SJSA1 (cell line): ENCODE results near the gene UGT3A2. TPM values are rescaled to one million over a fixed set of nuclear protein-coding genes. Genes with fewer than 3 reads are reported as not detected.

Experiments used
- DNase-seq, 2 experiments: peaks; one replicate each; pipeline ENCODE4 v3.0.0-alpha.2; 2015 to 2020; ENCODE audit warnings: low spot score in 2 of 2, low read depth in 1 of 2
- H3K27ac ChIP-seq: fragments of 250-450 bp; sonication (Bioruptor Pico); 2 replicates; pipeline ENCODE4 v1.5.1; 2020; ENCODE audit warnings: mild to moderate bottlenecking, moderate library complexity
- H3K27me3 ChIP-seq: fragments of 250-450 bp; sonication (Bioruptor Pico); replicated peaks from 2 replicates; pipeline ENCODE4 v1.5.1; 2020; ENCODE audit warnings: mild to moderate bottlenecking, moderate library complexity
- H3K36me3 ChIP-seq: fragments of 250-450 bp; sonication (Bioruptor Pico); 2 replicates; pipeline ENCODE4 v1.5.1; 2020; ENCODE audit warnings: mild to moderate bottlenecking
- H3K4me1 ChIP-seq: fragments of 250-450 bp; sonication (Bioruptor Pico); replicated peaks from 2 replicates; pipeline ENCODE4 v1.6.1; 2021; ENCODE audit warnings: mild to moderate bottlenecking
- H3K4me3 ChIP-seq: fragments of 250-450 bp; sonication (Bioruptor Pico); 2 replicates; pipeline ENCODE4 v1.5.1; 2020; ENCODE audit warnings: mild to moderate bottlenecking
- H3K9me3 ChIP-seq: fragments of 250-450 bp; sonication (Bioruptor Pico); replicated peaks from 2 replicates; pipeline ENCODE4 v1.5.1; 2020; ENCODE audit warnings: mild to moderate bottlenecking
- total RNA-seq: library from RNA; depleted of rRNA; stranded (reverse); fragments of >200 nt; shearing (Covaris generic); gene quantifications from 2 replicates; pipeline ENCODE4 v1.2.3, GENCODE V29; 2014; rRNA removed

UGT3A2 gene, protein sequence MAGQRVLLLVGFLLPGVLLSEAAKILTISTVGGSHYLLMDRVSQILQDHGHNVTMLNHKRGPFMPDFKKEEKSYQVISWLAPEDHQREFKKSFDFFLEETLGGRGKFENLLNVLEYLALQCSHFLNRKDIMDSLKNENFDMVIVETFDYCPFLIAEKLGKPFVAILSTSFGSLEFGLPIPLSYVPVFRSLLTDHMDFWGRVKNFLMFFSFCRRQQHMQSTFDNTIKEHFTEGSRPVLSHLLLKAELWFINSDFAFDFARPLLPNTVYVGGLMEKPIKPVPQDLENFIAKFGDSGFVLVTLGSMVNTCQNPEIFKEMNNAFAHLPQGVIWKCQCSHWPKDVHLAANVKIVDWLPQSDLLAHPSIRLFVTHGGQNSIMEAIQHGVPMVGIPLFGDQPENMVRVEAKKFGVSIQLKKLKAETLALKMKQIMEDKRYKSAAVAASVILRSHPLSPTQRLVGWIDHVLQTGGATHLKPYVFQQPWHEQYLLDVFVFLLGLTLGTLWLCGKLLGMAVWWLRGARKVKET
- not detected in 2 replicates for total RNA-seq

DNA sequence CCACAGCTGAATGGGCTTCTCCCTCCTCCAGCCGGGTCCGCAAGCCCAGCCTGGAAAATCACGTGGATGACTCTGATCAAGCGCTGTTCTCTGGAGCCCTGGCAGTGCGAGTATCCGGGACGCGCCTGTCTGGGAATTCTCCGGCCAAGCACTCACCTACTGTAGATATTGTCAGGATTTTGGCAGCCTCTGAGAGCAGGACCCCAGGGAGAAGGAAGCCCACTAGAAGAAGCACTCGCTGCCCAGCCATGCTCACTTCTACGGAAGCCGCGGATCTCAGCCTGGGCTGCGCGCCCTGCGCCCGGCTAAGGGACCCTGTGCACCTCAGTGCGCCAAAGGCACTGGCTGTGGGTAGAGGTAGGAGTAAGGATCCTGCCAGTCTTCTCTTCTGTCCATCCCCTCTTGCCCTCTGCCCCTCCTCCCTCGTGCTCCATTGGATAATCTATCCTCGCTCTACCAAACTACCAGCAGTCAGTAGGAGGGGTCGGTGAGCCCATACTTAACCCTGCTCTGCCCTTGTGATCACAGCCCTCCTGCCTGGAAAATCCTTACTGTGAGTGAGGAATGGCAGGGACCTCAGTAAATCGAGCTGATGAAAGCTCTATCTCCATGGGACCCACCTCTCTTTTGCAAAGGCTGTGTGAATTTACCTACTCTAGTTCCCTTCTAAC, at the start of gene UGT3A2:
TSS of gene UGT3A2 (minus strand) at position 343 of the 671 bp plus-strand sequence. CDS start at position 250, 93 bp downstream.
- H3K27me3 ChIP-seq, result 0 out of 2 replicates have a peak, but pooled peaks cover 5% of the 10 kb centered on the region
- DNase-seq, result no peak
- peaks cover 4% of the 10 kb centered on the region; the same call in 1 of the 2 replicates for H3K4me1 ChIP-seq
- no peaks in the 10 kb centered on the region for H3K9me3 ChIP-seq
- H3K27ac ChIP-seq, result no peak within 1 kb of the TSS
- H3K36me3 ChIP-seq, result no peaks in the 10 kb centered on the region
- no peak within 1 kb of the TSS for H3K4me3 ChIP-seq

DNA sequence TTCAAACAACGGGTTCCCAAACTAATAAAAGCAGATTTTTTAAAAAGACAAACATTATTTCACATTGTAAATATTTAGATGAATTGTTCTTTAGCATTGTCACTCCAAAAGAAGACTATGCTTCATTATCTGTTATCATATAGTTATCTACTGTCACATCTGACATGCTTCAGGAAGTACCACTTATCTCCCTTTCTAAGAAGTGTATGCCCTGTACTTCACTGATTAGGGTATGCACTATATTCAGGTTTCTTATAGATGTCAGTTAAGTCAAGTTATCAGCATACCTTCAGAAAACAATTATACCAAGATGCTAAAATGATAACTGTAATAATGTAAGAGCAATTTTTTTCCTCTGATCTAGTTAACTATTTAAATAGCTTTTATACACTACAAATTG, 44.6 kb upstream of the UGT3A2 start:
- Histone ChIP-seq H3K9me3 (no peaks in the 10 kb centered on the region), H3K27ac (no peak overlapping the region), H3K36me3 (peaks cover 17% of the 10 kb centered on the region; the same call in 1 of the 2 replicates), H3K4me1 (peaks cover 11% of the 10 kb centered on the region), H3K4me3 (no peak overlapping the region), H3K27me3 (no peaks in the 10 kb centered on the region)
- DNase-seq, result no peak

DNA sequence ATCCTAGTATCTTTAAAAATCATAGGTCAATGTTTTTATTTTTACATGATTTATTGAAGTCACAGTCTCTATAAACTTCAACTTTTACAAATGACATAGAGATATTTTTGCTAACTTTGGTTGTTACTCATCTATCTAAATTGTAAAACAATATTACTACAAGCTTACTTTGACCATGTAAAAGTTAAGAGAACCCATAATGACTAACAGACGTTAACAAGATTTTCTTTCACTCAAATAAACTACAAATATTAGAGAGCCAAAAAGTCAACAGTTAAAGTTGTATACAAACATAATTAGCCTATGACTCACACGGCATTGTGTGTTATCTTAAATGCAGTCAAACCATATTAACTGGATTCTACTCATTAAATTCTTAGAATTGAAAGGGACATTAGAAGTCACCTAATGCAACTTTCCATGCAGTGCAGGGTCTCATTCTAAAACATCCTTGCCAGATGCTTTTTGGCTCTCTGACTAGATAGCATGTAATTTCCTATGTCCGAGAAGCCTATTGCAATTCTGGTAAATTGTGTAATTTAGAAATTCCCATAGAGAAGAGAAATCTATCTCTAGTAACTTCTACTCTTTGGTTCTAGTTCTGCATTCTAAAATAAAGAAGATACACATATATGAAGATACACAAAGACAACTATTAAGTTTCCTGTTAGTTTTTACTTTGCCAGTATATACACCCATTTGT, 42.2 kb upstream of the UGT3A2 start:
- peak in 1 of 2 experiments; percentile 32 for DNase-seq
- H3K9me3 ChIP-seq, result no peaks in the 10 kb centered on the region
- peaks cover 20% of the 10 kb centered on the region for H3K36me3 ChIP-seq

DNA sequence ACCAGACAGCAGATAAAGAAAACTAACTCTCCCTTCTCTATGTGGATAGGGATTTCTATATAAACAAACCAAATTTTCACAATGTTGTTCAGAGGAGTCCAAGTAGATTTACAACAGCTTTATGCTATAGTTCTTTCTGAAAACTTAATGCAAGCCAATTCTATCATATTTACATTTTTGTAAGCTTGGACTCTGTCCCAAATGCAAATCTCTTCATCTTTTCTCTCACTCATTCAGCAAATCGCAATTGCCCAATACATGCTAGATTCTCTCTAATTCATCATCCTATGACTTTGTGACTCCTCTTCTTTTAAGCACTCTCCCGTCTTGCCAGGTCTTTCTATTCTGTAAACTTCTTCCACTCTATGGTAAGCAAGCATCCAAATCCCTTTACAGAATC, 39.1 kb upstream of the UGT3A2 start:
- no peak for DNase-seq
- H3K36me3 ChIP-seq, result peaks cover 23% of the 10 kb centered on the region

More for the DNA sequence above, 42.2 kb upstream of the UGT3A2 start:
- Histone ChIP-seq H3K4me3 (no peak overlapping the region), H3K27ac (no peak overlapping the region; the same call in 1 of the 2 replicates), H3K4me1 (peaks cover 11% of the 10 kb centered on the region), H3K27me3 (no peaks in the 10 kb centered on the region)

DNA sequence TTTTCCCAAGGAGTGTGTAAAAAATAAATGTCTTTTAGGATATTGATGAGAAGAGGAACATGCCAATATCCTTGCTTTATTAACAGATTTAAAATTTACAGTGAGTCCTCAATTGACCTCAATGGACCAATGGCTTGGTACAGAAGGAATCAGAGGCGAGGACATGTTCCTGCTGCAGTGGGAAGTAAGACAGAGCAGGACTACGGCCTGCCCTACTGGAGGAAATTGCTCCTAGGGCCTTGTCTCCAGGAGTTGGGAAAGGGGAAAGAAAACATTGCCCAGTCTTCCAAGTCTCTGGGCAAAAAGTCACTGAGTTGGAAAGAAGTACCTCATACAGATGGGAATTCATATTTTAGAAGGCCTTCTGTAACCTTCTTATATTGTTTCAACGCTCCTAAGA, 33.1 kb upstream of the UGT3A2 start:
- no peaks in the 10 kb centered on the region for H3K27me3 ChIP-seq

More for the DNA sequence above, 39.1 kb upstream of the UGT3A2 start:
- Histone ChIP-seq H3K4me1 (peaks cover 11% of the 10 kb centered on the region), H3K4me3 (no peak overlapping the region), H3K27ac (no peak overlapping the region), H3K27me3 (no peaks in the 10 kb centered on the region), H3K9me3 (no peaks in the 10 kb centered on the region)

DNA sequence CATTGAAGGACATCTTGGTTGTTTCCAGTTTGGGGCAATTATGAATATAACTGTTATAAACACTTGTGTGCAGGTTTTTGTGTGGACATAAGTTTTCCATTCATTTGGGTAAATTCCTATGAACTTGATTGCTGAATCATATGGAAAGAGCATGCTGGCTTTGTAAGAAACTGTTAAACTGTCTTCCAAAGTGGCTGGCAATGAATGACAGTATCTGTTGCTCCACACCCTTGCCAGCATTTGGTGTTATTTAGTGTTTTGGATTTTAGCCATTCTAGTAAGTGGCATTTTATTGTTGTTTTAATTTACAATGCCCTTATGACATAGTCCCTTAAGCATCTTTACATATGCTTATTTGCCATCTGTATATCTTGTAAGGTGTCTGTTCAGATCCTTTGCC, 29.8 kb upstream of the UGT3A2 start:
- no peak for DNase-seq
- no peaks in the 10 kb centered on the region for H3K36me3 ChIP-seq
- H3K4me3 ChIP-seq, result no peak overlapping the region
- H3K27ac ChIP-seq, result no peak overlapping the region
- no peaks in the 10 kb centered on the region for H3K9me3 ChIP-seq
- H3K4me1 ChIP-seq, result no peaks in the 10 kb centered on the region
- no peaks in the 10 kb centered on the region for H3K27me3 ChIP-seq

More for the DNA sequence above, 33.1 kb upstream of the UGT3A2 start:
- Histone ChIP-seq H3K9me3 (no peaks in the 10 kb centered on the region), H3K4me3 (no peak overlapping the region), H3K27ac (no peak overlapping the region), H3K36me3 (peaks cover 6% of the 10 kb centered on the region; the same call in 1 of the 2 replicates), H3K4me1 (no peaks in the 10 kb centered on the region)
- DNase-seq, result no peak

DNA sequence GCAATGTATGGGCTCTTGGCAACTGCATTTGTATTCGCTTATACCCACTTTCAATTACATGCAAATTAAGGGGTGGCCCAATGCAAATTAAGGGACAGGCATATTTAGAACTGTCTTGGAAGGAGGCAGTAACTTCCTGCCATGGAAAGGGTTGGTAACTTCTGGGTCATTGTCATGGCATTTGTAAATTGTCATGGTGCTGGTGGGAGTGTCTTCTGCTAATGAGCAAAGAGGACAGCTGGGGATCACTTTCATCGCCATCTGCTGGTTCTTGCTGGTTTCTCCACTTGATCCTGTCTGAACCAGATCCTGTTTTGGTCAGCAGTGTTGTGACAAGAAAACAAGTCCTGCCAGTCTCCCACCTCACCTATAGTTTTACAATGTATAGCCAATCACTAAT, 23.3 kb upstream of the UGT3A2 start:
- Histone ChIP-seq H3K9me3 (no peaks in the 10 kb centered on the region), H3K27me3 (no peaks in the 10 kb centered on the region), H3K36me3 (no peaks in the 10 kb centered on the region), H3K27ac (no peak overlapping the region), H3K4me1 (no peaks in the 10 kb centered on the region), H3K4me3 (no peak overlapping the region)
- DNase-seq, result peak in 1 of 2 experiments; percentile 22

DNA sequence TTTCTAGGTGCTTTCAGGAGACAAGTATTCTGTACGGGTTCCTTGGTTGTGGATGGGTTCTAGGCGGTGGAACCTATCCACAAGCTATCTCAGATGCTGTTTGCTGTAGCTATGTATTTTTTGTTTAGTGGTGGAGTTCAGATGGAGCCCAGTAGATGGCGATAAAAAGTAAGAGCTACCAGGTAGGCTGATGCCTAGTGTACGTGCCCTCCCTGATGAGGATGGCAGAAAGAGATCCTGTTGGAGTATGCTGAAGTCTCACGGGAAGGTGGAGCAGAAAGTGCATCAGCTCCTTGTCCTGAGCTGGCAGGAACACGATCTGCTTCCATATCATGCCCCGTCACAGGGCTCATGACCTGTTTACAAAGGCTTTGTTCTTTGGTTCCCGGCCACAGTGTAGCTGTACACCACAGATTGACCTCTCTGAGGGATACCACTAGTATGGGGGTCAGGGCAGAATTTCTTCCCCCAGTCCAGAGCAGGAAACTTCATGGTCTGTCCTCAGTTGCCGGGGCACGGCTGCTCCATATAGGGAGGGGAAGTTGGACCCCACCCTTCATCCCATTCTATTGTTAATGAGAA, 12.6 kb upstream of the UGT3A2 start:
- peak in 1 of 2 experiments; percentile 22 for DNase-seq
- Histone ChIP-seq H3K36me3 (no peaks in the 10 kb centered on the region), H3K27ac (no peak overlapping the region), H3K4me1 (no peaks in the 10 kb centered on the region), H3K4me3 (no peak overlapping the region), H3K27me3 (peaks cover 12% of the 10 kb centered on the region), H3K9me3 (no peaks in the 10 kb centered on the region)

DNA sequence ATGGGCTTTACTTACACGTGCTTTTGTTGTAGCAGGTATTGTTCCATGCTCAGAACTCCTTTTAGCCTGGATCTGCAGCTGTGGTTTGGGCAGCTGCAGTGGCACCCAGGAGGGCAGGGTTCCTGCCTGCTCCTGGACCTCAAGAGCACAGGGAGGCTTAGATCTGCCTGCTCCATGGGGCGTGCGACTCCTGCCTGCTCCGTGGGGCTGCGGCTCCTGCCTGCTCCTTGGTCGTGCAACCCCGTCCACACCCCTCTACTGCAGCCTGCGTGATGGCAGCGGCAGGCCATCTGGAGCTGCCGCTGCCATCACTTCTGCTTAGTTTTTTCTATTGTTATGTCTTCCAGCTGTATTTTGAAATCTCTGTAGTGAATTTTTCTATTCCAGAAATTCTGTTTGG, 11.7 kb upstream of the UGT3A2 start:
- no peaks in the 10 kb centered on the region for H3K4me1 ChIP-seq
- no peaks in the 10 kb centered on the region for H3K36me3 ChIP-seq
- H3K27ac ChIP-seq, result no peak overlapping the region
- H3K4me3 ChIP-seq, result no peak overlapping the region
- no peaks in the 10 kb centered on the region for H3K9me3 ChIP-seq
- H3K27me3 ChIP-seq, result peaks cover 12% of the 10 kb centered on the region
- DNase-seq, result no peak

DNA sequence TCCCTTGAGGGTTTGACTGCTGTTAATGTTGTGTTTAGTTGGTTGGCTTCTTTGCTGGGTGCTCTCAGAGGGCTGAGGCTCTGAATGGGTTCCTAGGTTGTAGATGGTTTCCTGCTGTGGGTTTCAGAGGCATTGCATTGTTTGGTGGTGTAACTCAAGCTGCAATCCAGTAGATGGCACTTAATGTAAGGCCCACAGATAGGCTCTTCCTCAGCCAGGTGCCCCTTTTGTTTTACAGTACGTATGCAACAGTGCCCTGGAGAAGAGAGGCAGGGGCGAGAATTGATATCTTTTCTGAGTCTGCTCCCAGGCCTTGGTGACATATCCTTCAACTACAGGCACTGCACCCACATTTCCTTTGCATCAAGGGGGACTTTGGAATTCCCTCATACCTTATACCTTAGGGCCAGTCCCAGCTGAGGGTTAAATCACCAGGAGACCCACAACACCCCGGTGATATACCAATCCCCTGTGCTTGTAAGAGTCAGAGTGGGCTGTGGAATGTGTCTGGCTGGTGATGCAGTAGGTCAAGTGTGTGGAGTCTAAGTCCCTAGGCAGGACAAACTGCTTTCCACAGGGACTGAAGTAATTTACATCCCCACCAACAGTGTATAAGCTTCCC, 7.0 kb upstream of the UGT3A2 start:
- Histone ChIP-seq H3K4me1 (peaks cover 5% of the 10 kb centered on the region; the same call in 1 of the 2 replicates), H3K9me3 (no peaks in the 10 kb centered on the region), H3K4me3 (no peak overlapping the region), H3K27ac (no peak overlapping the region), H3K27me3 (peaks cover 8% of the 10 kb centered on the region; the same call in 1 of the 2 replicates), H3K36me3 (no peaks in the 10 kb centered on the region)
- no peak for DNase-seq

DNA sequence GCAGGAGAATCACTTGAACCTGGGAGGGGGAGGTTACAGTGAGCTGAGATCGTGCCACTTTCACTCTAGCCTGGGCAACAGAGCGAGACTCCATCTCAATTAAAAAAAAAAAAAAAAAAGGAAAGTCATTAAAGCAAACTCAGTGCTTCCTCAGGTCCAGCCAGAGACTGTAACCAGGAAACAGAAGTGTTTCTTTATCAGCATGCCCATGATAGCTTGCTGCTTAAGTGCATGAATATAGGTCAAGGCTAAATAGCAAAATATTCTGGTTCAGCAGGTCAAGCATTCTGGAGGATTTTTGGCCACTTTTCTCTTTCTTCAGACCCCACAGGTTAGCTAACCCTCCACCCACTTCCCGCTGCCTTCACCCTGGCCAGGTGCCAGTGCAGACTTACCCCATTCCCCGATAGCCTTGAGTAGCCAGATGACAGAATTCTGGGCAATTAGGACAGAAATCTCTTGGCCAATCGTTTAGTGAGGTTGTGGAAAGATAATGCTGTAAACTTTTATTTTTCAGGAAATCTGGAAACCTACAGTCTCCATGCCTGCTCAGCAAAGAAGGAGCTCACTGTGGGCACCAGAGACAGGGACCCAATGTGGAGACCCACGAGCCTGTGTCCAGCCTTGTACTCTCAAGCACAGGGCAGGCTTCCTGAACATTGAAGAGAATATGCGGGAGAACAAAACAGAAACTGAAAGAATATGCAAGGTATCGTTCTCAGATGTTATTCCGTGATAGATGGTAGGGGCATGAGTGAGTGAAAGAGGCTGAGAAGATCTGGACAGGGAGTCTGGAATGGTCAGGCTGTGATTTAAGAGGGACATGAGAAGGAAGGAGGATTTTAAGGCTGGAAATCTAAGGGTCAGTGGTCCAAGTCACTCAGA, 4.2 kb upstream of the UGT3A2 start:
- H3K4me3 ChIP-seq, result peak overlapping the region; percentile 23
- peaks cover 5% of the 10 kb centered on the region; the same call in 1 of the 2 replicates for H3K4me1 ChIP-seq
- H3K27ac ChIP-seq, result no peak overlapping the region
- no peaks in the 10 kb centered on the region for H3K9me3 ChIP-seq
- DNase-seq, result peak in 1 of 2 experiments; percentile 29
- H3K27me3 ChIP-seq, result no peaks in the 10 kb centered on the region
- H3K36me3 ChIP-seq, result no peaks in the 10 kb centered on the region

DNA sequence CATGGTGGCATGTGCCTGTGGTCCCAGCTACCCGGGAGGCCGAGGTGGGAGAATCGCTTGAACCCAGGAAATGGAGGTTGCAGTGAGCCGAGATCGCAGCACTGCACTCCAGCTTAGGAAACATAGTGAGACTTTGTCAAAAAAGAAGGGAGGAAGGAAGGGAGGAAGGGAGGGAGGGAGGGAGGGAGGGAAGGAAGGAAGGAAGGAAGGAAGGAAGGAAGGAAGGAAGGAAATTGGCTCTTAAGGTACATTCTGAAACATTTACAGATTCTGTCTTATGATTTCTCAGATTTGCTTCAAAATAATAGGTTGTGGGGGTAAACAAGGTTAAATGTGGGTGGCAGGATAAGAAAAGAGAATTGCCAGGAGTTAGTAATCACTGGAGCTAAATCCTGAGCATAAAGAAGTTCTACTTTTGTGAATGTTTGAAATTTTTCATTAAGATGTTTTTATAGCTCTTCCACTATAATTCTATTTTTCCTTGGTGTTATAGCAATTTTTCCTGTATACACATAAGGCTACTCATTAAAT, 2.1 kb upstream of the UGT3A2 start:
- 0 out of 2 replicates have a peak, but pooled peaks cover 5% of the 10 kb centered on the region for H3K27me3 ChIP-seq
- H3K36me3 ChIP-seq, result no peaks in the 10 kb centered on the region

More for the DNA sequence above, 2.1 kb upstream of the UGT3A2 start:
- Histone ChIP-seq H3K4me3 (no peak overlapping the region), H3K9me3 (no peaks in the 10 kb centered on the region), H3K4me1 (peaks cover 5% of the 10 kb centered on the region; the same call in 1 of the 2 replicates), H3K27ac (no peak overlapping the region)
- no peak for DNase-seq
